ENCODE data around the gene ASH1L. TPM values are rescaled to one million over a fixed set of nuclear protein-coding genes. Genes with fewer than 3 reads are reported as not detected.
A peak's percentile ranks its signal among the peaks of the same experiment; 100 is the strongest.

Gene ASH1L
- total and polyA plus RNA-seq, 9 of the 15 experiments (the other 6 are each of a cell fraction or from before 2014, with no cell fraction given) = 2.0 to 23.3 (median 14.6) TPM

DNA sequence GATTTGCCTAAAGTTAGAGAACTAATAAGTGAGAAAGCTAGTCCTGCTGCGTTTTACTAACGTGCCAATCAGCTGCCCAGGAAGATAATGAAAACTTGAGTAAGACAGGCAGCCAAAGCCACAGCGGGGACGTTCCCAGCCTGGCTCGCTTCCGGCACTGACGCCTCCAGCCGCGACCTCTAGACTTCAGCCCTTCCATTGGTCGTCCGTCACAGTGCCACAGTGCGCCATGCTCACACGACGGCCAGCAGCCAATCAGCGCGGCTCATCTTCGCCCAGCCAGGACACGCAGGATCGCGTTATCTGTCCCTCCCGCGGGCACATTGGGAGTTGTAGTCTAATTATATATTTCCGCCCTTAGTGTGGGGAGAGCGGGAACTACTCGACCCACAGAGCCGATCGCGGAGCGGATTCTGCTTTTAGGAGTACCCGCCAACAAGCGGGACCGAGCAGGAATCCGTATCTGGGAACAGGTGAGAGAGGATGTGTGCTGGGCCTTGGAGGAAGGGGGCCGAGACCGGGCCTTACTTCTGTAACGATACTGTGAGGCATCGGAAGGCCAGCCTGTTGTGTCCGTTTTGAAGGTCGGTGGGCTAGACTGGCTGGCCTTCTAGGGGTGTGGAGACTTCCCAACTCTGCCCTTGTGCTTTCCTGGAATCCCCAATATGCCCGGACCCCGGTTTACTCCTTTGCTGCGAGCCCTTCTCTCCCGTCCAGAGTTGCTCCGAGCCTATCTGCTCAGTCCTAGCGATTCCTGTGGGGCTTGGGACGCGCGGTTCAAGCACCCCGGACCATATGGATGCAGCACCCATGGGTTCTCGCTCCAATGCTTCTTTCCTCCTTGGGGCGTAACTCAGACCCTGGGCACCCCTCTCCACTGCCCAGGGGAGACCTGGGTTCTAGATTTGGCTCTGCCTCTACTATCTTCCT is 253.8 kb downstream of the ASH1L start, which contains the start of gene FDPS (continued):
- TF ChIP-seq EWSR1 (IDR thresholded peaks at IDR 0.05; ENCODE audit: borderline replicate concordance, low read depth, partially characterized antibody) = no peak

DNA sequence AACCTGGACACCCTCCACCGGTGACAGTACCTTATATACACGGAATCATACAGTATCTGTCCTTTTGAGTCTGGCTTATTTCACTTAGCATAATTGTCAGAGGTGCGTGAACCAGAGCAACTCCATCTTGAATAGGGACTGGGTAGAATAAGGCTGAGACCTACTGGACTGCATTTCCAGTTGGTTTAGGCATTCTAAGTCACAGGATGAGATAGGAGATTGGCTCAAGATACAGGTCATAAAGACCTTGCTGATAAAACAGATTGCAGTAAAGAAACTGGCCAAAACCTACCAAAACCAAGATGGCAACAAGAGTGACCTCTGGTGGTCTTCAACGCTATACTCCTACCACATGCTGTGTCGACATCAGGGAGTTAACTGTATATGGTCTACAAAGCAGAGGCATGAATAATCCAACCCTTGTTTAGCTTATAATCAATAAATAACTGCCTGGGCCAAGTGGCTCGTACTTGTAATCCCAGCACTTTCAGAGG is 255.3 kb downstream of the ASH1L start:
- intact Hi-C loops (cut with micrococcal nuclease) = no loop called here
- WGBS (ENCODE audit: insufficient coverage, low coverage, missing lambda C conversion rate) = 31% methylated on average over 6 of the region's 6 CpGs
- POLR2A ChIA-PET = interaction anchor here (0.7 to 1.9 kb wide), 8 partner anchors 10 to 57 kb away, joined by 3 to 8 read pairs (median 4); partner anchors contain the start of gene HCN3
- BruUV-seq (replicated peaks) = no TSS peak
- ATAC-seq (peak; percentile 51), FAIRE-seq (peak; percentile 67), DNase-seq (ENCODE audit: extremely low read depth in 1 of 4, low spot score in 3 of 4) (peak in 1 of 4 experiments; percentile 81)
- H3K27me3 ChIP-seq (ENCODE audit: control insufficient read depth in 2 of 2, insufficient read depth in 2 of 2, low read length in 2 of 2) = no peaks in the 10 kb centered on the region
- H3K4me3 ChIP-seq = no peak overlapping the region
- CTCF ChIA-PET (ENCODE audit: low intra/inter-chr PET ratio) = interaction anchor here (0.6 to 3.0 kb wide), 3 partner anchors 29 to 57 kb away, joined by 3 to 23 read pairs (median 5); partner anchors contain the start of gene HCN3
- H3K79me2 ChIP-seq (ENCODE audit: control insufficient read depth, insufficient read depth, low read length) = peaks cover 36% of the 10 kb centered on the region
- H3K4me2 ChIP-seq (ENCODE audit: insufficient read depth, low read length) = peak overlapping the region; percentile 96
- peaks cover 25% of the 10 kb centered on the region for H3K36me3 ChIP-seq (ENCODE audit: control insufficient read depth, insufficient read depth, low read length)
- H2AFZ ChIP-seq (ENCODE audit: low read depth, low read length) = peak overlapping the region; percentile 60; the same call in 1 of the 2 replicates
- in situ Hi-C loops (cut with MboI) = loop anchor here (25.0 kb wide), 1 partner anchor 1430 kb away; the partner anchor contains the start of genes ISG20L2, METTL25B and MRPL24
- H3K9me3 ChIP-seq (replicated peaks; ENCODE audit: control insufficient read depth, insufficient read depth, low read depth, low read length) = no peaks in the 10 kb centered on the region
- peaks cover 23 to 40% of the 10 kb centered on the region in 2 experiments; a peak in 4 of 5 replicates for H3K4me1 ChIP-seq (replicated peaks in 1 of 2; ENCODE audit: control insufficient read depth in 2 of 2, insufficient read depth in 2 of 2, low read length in 2 of 2)
- H4K20me1 ChIP-seq (replicated peaks; ENCODE audit: control insufficient read depth, insufficient read depth, low read length) = no peaks in the 10 kb centered on the region
- H3K9me1 ChIP-seq (ENCODE audit: control insufficient read depth, insufficient read depth, low read length) = no peaks in the 10 kb centered on the region
- H3K9ac ChIP-seq (ENCODE audit: insufficient read depth in 1 of 2, low read depth in 2 of 2, low read length in 2 of 2) = peak overlapping the region in 1 of 2 experiments; percentile 95; a peak in 2 of 4 replicates
- peak overlapping the region; percentile 93 for H3K27ac ChIP-seq (ENCODE audit: extremely low read depth, low read depth, low read length)
- TF ChIP-seq, protein P1, sequence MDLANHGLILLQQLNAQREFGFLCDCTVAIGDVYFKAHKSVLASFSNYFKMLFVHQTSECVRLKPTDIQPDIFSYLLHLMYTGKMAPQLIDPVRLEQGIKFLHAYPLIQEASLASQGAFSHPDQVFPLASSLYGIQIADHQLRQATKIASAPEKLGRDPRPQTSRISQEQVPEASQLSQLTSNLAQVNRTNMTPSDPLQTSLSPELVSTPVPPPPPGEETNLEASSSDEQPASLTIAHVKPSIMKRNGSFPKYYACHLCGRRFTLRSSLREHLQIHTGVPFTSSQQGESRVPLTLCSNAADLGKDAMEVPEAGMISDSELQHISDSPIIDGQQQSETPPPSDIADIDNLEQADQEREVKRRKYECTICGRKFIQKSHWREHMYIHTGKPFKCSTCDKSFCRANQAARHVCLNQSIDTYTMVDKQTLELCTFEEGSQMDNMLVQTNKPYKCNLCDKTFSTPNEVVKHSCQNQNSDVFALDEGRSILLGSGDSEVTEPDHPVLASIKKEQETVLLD (IDR thresholded peaks at IDR 0.05) = 0 out of 2 replicates have a peak, but pooled peaks have one; percentile 48
- TF ChIP-seq, protein P2, sequence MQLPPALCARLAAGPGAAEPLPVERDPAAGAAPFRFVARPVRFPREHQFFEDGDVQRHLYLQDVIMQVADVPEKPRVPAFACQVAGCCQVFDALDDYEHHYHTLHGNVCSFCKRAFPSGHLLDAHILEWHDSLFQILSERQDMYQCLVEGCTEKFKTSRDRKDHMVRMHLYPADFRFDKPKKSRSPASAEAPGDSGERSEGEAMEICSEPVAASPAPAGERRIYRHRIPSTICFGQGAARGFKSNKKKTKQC (CRISPR knock-in tag; IDR thresholded peaks at IDR 0.05) = no peak
- TF ChIP-seq ZNF717 (CRISPR knock-in tag; IDR thresholded peaks at IDR 0.05) (0 out of 2 replicates have a peak, but pooled peaks have one; percentile 58), TAF7 (tag; IDR thresholded peaks at IDR 0.05) (peak; percentile 91), NCOR1 (IDR thresholded peaks at IDR 0.05) (0 out of 2 replicates have a peak, but pooled peaks have one; percentile 26)
- TF ChIP-seq, protein P3, sequence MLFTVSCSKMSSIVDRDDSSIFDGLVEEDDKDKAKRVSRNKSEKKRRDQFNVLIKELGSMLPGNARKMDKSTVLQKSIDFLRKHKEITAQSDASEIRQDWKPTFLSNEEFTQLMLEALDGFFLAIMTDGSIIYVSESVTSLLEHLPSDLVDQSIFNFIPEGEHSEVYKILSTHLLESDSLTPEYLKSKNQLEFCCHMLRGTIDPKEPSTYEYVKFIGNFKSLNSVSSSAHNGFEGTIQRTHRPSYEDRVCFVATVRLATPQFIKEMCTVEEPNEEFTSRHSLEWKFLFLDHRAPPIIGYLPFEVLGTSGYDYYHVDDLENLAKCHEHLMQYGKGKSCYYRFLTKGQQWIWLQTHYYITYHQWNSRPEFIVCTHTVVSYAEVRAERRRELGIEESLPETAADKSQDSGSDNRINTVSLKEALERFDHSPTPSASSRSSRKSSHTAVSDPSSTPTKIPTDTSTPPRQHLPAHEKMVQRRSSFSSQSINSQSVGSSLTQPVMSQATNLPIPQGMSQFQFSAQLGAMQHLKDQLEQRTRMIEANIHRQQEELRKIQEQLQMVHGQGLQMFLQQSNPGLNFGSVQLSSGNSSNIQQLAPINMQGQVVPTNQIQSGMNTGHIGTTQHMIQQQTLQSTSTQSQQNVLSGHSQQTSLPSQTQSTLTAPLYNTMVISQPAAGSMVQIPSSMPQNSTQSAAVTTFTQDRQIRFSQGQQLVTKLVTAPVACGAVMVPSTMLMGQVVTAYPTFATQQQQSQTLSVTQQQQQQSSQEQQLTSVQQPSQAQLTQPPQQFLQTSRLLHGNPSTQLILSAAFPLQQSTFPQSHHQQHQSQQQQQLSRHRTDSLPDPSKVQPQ (CRISPR knock-in tag; IDR thresholded peaks at IDR 0.05; ENCODE audit: borderline replicate concordance) = peak; percentile 67; the same call in 1 of the 2 replicates
